GM19239 (cell line): ENCODE results near the gene COL26A1.

Experiments
- DNase-seq: peaks from one replicate; pipeline ENCODE4 v3.0.0; 2011; ENCODE audit warnings: low spot score; ENCODE audit not compliant: insufficient read length
- FAIRE-seq: peaks from 2 replicates; lab custom pipeline; 2011; peaks lifted over from hg19 to GRCh38; lab: Jason Lieb, UNC

Gene COL26A1

GRCh38 chr7:101605611-101606497, 243.2 kb downstream of the COL26A1 start:
- no peak for FAIRE-seq

GRCh38 chr7:101606498-101606923, 243.8 kb downstream of the COL26A1 start:
- FAIRE-seq = no peak
- DNase-seq = no peak

More at GRCh38 chr7:101605611-101606497, 243.2 kb downstream of the COL26A1 start:
- no peak for DNase-seq
